Muscle layer of duodenum (tissue), 2 donors: ENCODE data around the gene RPL38.

ENCODE experiments used
- H3K27ac ChIP-seq: one replicate; pipeline ENCODE4 v1.7.0; 2013; ENCODE audit warnings: mild to moderate bottlenecking, low read length
- H3K27me3 ChIP-seq: one replicate; pipeline ENCODE4 v1.7.0; 2013; ENCODE audit warnings: low read depth, mild to moderate bottlenecking, control low read depth, low read length
- H3K36me3 ChIP-seq, 2 donors: one replicate each; pipeline ENCODE4 v1.7.0; 2013; ENCODE audit warnings: low read length in 2 of 2, control low read depth in 1 of 2, mild to moderate bottlenecking in 1 of 2; ENCODE audit not compliant: insufficient read depth in 2 of 2, control insufficient read depth in 1 of 2
- H3K4me1 ChIP-seq, 2 donors: one replicate each; pipeline ENCODE4 v1.7.0; 2013; ENCODE audit warnings: low read length in 2 of 2, mild to moderate bottlenecking in 2 of 2, control low read depth in 1 of 2, moderate library complexity in 1 of 2; ENCODE audit not compliant: insufficient read depth in 2 of 2, control insufficient read depth in 1 of 2
- H3K4me3 ChIP-seq, 2 donors: one replicate each; pipeline ENCODE4 v1.7.0; 2013; ENCODE audit warnings: low read length in 2 of 2, low read depth in 1 of 2, mild to moderate bottlenecking in 1 of 2
- H3K9me3 ChIP-seq, 2 donors: one replicate each; pipeline ENCODE4 v1.7.0; 2013; ENCODE audit warnings: low read length in 2 of 2, control low read depth in 1 of 2, mild to moderate bottlenecking in 1 of 2; ENCODE audit not compliant: control insufficient read depth in 1 of 2
- donor health status: healthy.

The RPL38 gene

GRCh38 chr17:74199306-74200092 is 4.0 kb upstream of the RPL38 start:
- H3K36me3 ChIP-seq, result no peaks in the 10 kb centered on the region

DNA sequence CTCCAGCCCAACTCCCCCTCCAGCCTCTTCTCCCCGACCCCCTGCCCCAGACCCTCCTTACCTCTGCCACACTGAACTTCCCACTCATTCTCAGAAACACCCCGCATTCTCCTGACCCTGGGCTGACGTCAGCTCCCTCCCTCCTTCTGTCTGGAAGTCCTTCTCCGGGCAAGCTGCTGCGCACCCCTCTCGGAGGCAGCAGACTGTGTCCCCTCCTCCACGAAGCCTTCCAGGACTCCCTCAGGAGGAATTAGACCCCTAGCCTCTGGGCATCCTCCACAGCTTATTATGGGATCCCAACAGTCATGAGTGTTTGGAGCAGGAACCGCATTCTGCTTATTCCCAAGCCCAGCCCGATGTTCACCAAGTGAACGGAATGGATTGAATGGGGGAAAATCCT is 3.4 kb upstream of the RPL38 start:
- Histone ChIP-seq H3K36me3 (peaks cover 0 to 3% of the 10 kb centered on the region in 2 donors), H3K27ac (no peak overlapping the region), H3K4me3 (no peak overlapping the region), H3K27me3 (no peaks in the 10 kb centered on the region), H3K4me1 (peaks cover 7 to 16% of the 10 kb centered on the region in 2 donors), H3K9me3 (no peaks in the 10 kb centered on the region)

More at GRCh38 chr17:74199306-74200092, 4.0 kb upstream of the RPL38 start:
- peaks cover 3 to 10% of the 10 kb centered on the region in 2 donors for H3K4me1 ChIP-seq
- H3K27ac ChIP-seq, result no peak overlapping the region
- no peaks in the 10 kb centered on the region for H3K9me3 ChIP-seq
- H3K27me3 ChIP-seq, result no peaks in the 10 kb centered on the region
- no peak overlapping the region for H3K4me3 ChIP-seq

GRCh38 chr17:74201250-74201649 is 2.2 kb upstream of the RPL38 start:
- H3K27ac ChIP-seq, result no peak overlapping the region
- no peak overlapping the region for H3K4me3 ChIP-seq
- H3K4me1 ChIP-seq, result peaks cover 10 to 28% of the 10 kb centered on the region in 2 donors
- no peaks in the 10 kb centered on the region for H3K27me3 ChIP-seq
- H3K9me3 ChIP-seq, result no peaks in the 10 kb centered on the region
- H3K36me3 ChIP-seq, result peaks cover 5 to 6% of the 10 kb centered on the region in 2 donors

DNA sequence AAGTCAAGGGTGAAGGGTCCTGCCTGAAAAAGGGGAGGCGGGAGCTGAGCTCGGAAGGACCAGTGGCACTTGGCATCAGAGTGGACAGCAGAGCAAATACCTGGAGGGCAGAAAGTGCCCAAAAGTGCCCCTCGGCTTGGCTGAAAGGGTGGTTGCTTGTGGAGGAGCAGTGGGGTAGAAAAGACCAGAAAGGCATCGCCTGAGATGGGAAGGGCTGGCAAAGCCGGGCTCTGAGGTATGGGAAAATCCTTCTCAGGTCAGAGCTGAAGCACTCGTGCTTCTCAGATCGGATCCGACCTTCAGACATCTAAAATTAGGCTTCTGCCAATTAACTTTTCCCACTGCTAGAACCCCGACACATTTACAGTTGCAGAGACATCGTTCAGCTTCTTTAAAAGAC is 1.5 kb upstream of the RPL38 start:
- Histone ChIP-seq H3K4me3 (no peak overlapping the region), H3K4me1 (peaks cover 10 to 33% of the 10 kb centered on the region in 2 donors), H3K27me3 (no peaks in the 10 kb centered on the region), H3K9me3 (no peaks in the 10 kb centered on the region), H3K36me3 (peaks cover 6 to 11% of the 10 kb centered on the region in 2 donors), H3K27ac (no peak overlapping the region)

GRCh38 chr17:74202938-74203337 is 540 bp upstream of the RPL38 start:
- Histone ChIP-seq H3K27me3 (no peaks in the 10 kb centered on the region), H3K27ac (no peak overlapping the region), H3K4me1 (peaks cover 10 to 38% of the 10 kb centered on the region in 2 donors), H3K36me3 (peaks cover 9 to 18% of the 10 kb centered on the region in 2 donors), H3K9me3 (no peaks in the 10 kb centered on the region), H3K4me3 (peak overlapping the region; percentile 90 to 98)

- H3K4me3 ChIP-seq, result peak overlapping the region; percentile 90 to 98
- peak overlapping the region; percentile 90 for H3K27ac ChIP-seq
- H3K36me3 ChIP-seq, result peaks cover 23 to 32% of the 10 kb centered on the region in 2 donors
- H3K4me1 ChIP-seq, result peaks cover 10 to 41% of the 10 kb centered on the region in 2 donors
- no peaks in the 10 kb centered on the region for H3K27me3 ChIP-seq
- no peaks in the 10 kb centered on the region for H3K9me3 ChIP-seq
These were observed 996 bp downstream of the RPL38 start for GRCh38 chr17:74204474-74204873.

- Histone ChIP-seq H3K27me3 (no peaks in the 10 kb centered on the region), H3K4me3 (no peak overlapping the region), H3K36me3 (peaks cover 30 to 38% of the 10 kb centered on the region in 2 donors), H3K4me1 (peaks cover 12 to 37% of the 10 kb centered on the region in 2 donors), H3K27ac (no peak overlapping the region), H3K9me3 (no peaks in the 10 kb centered on the region)
These were observed 1.8 kb downstream of the RPL38 start for GRCh38 chr17:74205274-74205673.

- Histone ChIP-seq H3K27ac (no peak overlapping the region), H3K4me1 (peaks cover 22 to 48% of the 10 kb centered on the region in 2 donors), H3K27me3 (no peaks in the 10 kb centered on the region), H3K4me3 (no peak overlapping the region), H3K36me3 (peaks cover 31 to 38% of the 10 kb centered on the region in 2 donors), H3K9me3 (no peaks in the 10 kb centered on the region)
These were observed 2.9 kb downstream of the RPL38 start for GRCh38 chr17:74206332-74206818.

GRCh38 chr17:74210191-74211140 is 7.0 kb downstream of the RPL38 start:
- Histone ChIP-seq H3K9me3 (no peaks in the 10 kb centered on the region), H3K27me3 (no peaks in the 10 kb centered on the region), H3K4me1 (peaks cover 16 to 63% of the 10 kb centered on the region in 2 donors), H3K27ac (no peak overlapping the region), H3K36me3 (peaks cover 25 to 38% of the 10 kb centered on the region in 2 donors), H3K4me3 (peak overlapping the region in 1 of 2 donors; percentile 72)

- H3K4me3 ChIP-seq, result peak overlapping the region; percentile 72 to 80
- no peaks in the 10 kb centered on the region for H3K27me3 ChIP-seq
- peaks cover 16 to 54% of the 10 kb centered on the region in 2 donors for H3K4me1 ChIP-seq
- H3K9me3 ChIP-seq, result no peaks in the 10 kb centered on the region
- H3K36me3 ChIP-seq, result peaks cover 29 to 33% of the 10 kb centered on the region in 2 donors
- H3K27ac ChIP-seq, result no peak overlapping the region
These were observed 7.8 kb downstream of the RPL38 start for GRCh38 chr17:74211141-74211911.
